IPS-NIHi11 (cell line): Measurements from ENCODE around the gene IGSF3.
"Not testable (repeated sequence)": the region's sequence is repeated elsewhere in the genome, so short reads cannot be mapped to it uniquely, and the experiment has no call there.

Source experiments
- DNase-seq: peaks from one replicate; pipeline ENCODE4 v3.0.0; 2012; ENCODE audit warnings: mixed read lengths, low spot score

IGSF3 gene

GRCh38 chr1:116661633-116662032 is 5.9 kb downstream of the IGSF3 start:
- no peak for DNase-seq

- DNase-seq, result not testable (repeated sequence)
These were observed 8.9 kb downstream of the IGSF3 start for GRCh38 chr1:116658645-116659044.

DNA sequence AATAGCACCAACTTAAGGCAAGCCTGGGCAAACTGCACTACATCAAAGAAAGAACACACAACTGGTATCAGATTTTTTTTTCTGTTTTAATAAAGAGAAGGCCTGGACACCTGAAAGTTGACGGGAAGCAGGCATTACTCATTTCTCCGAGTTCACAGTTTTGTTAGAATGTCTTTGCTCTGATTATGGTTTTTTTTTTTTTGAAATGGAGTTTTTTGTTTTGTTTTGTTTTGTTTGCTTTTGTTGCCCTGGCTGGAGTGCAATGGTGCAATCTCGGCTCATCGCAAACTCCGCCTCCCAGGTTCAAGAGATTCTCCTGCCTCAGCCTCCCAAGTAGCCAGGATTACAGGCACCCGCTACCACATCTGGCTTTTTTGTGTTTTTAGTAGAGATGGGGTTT is 9.7 kb downstream of the IGSF3 start:
- DNase-seq, result not testable (repeated sequence)

DNA sequence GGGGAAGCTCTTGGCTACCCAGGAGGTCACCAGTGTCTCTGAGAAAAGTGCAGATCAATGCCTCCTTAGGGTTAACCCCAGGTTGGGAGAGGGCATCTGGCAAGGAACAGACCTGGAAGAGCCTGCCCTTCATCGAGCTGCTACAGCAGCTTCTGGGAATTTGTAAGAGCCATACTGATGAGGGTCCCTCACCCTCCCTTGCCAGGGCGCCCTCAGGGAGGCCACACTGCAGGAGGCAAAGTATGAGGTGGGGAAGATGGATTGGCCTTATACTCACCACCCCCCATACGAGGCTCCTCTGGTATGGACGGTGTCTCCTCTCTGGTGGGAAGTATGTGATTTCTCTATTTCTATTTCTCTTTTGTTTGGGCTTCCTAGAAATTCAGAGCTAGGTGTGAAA is 13.2 kb downstream of the IGSF3 start:
- DNase-seq, result no peak

- not testable (repeated sequence) for DNase-seq
These were observed 14.9 kb downstream of the IGSF3 start for GRCh38 chr1:116652598-116652997.

GRCh38 chr1:116650781-116651180 is 16.8 kb downstream of the IGSF3 start:
- not testable (repeated sequence) for DNase-seq

DNA sequence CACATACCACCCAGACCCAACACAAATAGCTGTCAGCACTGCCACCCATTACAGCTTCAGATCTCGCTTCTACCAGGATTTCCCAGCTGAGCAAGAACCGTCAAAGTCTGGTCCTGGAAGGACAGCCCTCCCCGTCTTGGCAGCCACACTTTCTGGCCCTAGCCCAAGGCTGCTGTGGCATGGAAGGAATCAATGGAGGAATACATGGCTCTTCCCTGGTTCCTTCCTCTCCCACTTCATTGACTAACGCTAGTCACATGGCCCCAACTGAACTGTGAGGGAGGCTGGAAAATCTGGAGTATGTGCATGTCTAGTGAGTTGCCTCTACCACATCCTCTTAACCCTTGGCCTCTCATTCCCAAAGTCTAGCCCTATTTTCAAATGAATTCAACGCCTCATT is 18.5 kb downstream of the IGSF3 start:
- not testable (repeated sequence) for DNase-seq

- DNase-seq, result not testable (repeated sequence)
These were observed 19.2 kb downstream of the IGSF3 start for GRCh38 chr1:116648325-116648724.

GRCh38 chr1:116647186-116647585 is 20.3 kb downstream of the IGSF3 start:
- not testable (repeated sequence) for DNase-seq

DNA sequence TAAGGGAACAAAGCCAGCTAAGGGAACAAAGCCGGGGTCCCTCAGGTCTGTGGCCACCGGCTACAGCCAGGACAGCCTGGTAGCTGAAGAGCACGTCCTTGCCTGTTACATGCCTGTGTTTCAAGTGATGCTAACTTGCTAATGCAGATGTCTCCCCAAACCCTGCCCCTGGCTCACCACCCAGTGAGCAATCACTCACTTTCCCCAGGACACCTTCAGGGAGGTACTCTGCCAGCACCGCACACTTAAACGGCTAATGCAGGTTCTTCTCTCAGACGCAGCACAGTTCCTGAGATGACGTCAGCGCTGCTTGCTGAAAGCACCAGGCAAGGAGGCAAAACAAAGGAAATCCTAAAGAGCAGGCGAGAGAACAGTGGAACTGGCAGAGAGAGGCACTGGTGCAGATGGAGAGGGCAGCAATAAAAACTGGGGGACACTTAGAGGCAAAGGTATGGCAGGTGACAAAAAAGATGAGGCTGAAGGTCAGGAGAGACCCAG is 20.8 kb downstream of the IGSF3 start:
- DNase-seq, result not testable (repeated sequence)

GRCh38 chr1:116645802-116646672 is 21.5 kb downstream of the IGSF3 start:
- not testable (repeated sequence) for DNase-seq

- not testable (repeated sequence) for DNase-seq
These were observed 22.5 kb downstream of the IGSF3 start for GRCh38 chr1:116644993-116645392.

DNA sequence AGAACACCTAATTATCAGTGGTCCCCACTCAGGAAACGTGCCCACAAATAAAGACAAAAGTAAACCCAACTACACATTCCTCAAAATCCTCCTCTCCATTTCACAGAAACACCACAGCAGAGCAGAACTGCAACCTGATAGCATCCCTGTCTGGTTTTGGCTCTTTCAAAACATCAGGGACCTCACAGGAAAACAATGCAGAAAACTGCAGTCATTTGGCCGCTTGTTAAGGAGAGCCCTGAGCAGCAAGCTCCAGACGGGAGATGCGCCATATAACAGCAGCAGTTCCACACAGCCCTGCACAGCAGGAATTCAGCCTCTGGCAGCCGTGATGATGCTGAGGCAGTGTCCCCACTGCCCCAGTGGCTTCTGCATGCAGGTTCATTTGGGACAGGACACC is 23.4 kb downstream of the IGSF3 start:
- not testable (repeated sequence) for DNase-seq

GRCh38 chr1:116643281-116643751 is 24.2 kb downstream of the IGSF3 start:
- not testable (repeated sequence) for DNase-seq

DNA sequence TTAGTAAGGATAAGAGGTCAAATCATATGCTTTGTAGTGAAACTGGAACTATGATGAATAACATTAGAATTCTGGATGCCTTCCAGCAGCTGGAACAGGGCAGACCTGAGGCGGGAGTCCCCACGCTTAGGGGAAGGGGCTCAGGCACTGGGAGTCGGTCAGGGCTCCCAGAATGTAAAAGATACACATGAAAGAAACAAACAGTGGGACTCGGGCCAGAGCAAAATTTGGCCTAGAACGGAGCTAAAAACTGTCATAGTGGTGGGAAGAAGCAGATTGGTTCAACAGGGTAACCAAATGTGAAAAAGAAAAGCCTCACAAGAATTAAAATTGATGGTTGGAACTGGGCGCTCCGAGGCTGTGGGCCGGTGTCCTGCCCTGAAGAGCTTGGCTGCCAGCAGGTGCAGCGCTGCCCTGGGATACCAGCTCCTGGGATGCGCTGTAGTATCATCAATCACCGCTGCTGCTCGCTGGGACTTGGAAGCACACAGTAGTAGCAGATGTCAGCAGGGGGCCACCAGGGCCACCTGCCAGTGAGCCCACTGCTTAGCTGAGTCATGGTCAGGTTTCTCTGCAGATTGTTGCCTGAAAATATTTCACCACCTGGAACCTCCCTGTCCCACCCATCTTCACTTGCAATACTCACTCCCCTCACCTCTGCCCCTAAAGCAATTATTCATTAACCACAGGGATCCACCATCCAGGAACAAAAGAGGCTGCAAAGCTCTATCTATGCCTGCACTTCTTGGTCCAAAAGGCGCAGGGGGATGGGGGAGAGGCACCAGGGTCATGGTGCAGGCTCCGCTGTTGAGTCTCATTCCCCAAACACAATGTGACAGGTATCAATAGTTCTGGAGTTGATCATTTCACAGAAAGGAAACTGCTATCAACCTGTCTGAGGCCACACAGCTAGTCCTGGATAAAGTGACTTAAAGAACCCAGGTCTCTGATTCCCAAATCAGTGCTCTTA is 24.9 kb downstream of the IGSF3 start:
- DNase-seq, result not testable (repeated sequence)

GRCh38 chr1:116637583-116637982 is 29.9 kb downstream of the IGSF3 start:
- not testable (repeated sequence) for DNase-seq

GRCh38 chr1:116636584-116636983 is 30.9 kb downstream of the IGSF3 start:
- DNase-seq, result not testable (repeated sequence)

DNA sequence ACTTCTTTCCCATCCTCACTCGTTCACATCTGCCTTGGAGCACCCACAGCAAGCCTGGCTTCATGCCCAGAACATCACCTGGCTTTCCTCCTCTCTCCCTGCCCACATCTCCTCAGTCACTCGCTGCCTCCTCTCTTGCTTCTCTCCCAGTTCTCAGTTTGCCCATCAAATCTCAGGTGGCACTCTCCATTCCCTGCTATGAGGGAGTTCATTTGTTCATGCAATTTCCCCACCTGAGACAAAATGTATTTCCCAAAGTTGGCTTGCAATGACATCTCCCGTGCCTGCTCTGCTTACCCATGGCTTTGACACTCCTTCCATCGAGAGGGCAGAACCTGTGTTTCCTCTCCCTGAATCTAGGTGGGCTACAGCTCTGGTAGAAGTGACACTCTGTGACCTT is 33.1 kb downstream of the IGSF3 start:
- DNase-seq, result not testable (repeated sequence)

DNA sequence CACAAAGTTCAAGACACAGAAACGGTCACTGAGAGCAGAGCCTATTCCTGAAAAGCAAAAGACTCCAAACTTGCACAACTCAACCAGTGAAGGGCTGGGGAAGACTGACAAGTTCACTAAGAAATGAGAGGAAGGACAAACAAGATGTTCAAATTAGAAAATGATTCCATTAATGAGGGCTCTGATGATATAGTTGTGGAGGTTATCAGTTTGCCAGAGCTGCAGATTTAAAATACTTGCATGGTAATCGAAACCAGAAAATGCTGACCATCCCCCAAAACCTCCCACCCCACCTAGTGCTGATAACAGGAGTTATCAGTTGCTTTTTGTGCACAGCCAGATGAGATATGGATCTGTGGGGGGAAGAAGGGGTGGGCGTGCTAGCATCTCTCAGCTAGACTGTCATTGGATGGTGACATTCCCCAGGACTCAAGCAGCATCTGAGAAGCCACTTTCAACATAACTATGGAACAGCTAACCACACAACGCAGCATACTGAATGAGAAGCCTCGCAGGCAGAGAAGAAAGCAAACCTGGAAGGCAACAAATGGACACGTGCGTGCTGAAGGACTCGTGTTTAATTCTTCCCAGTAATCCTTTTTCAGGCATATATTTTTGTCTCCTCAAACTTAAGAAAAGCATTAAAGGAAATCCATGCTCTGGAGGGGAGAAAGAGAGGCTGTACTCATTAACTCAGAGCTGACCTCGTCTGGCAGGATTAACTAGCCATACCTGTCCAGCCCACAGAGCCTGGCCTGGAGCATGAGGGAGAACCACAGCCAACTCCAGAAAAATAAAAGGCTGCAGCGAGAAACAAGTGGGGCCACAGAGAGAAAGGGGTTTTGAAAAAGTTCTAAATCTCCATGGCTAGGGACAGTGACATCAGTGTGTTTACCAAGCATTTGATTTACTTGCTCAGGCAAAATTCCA is 35.3 kb downstream of the IGSF3 start:
- not testable (repeated sequence) for DNase-seq

GRCh38 chr1:116631554-116631953 is 36.0 kb downstream of the IGSF3 start:
- not testable (repeated sequence) for DNase-seq

- not testable (repeated sequence) for DNase-seq
These were observed 37.5 kb downstream of the IGSF3 start for GRCh38 chr1:116630057-116630456.
